GM12872 (cell line): ENCODE data around the gene NYNRIN.

Experiments used
- CTCF ChIP-seq: IDR thresholded peaks from 3 replicates; pipeline ENCODE4 v1.5.1; 2011; ENCODE audit warnings: low read depth, mild to moderate bottlenecking, low read length, moderate library complexity; ENCODE audit not compliant: insufficient read depth

The NYNRIN gene

GRCh38 chr14:24416254-24416931 is 17.6 kb downstream of the NYNRIN start:
- no peak for TF ChIP-seq CTCF

- no peak for TF ChIP-seq CTCF
Observed at GRCh38 chr14:24416932-24417619, 18.3 kb downstream of the NYNRIN start.

GRCh38 chr14:24417832-24418491 is 19.2 kb downstream of the NYNRIN start:
- no peak for TF ChIP-seq CTCF

GRCh38 chr14:24418492-24418873 is 19.7 kb downstream of the NYNRIN start:
- no peak for TF ChIP-seq CTCF

GRCh38 chr14:24422261-24422660 is 23.5 kb downstream of the NYNRIN start:
- no peak for TF ChIP-seq CTCF

GRCh38 chr14:24422694-24423601 is 24.1 kb downstream of the NYNRIN start:
- no peak for TF ChIP-seq CTCF

GRCh38 chr14:24425704-24426103 is 26.9 kb downstream of the NYNRIN start:
- TF ChIP-seq CTCF: no peak
